Airway epithelial cell (primary cell): ENCODE data around the gene TSPY2. TPM values are rescaled to one million over a fixed set of nuclear protein-coding genes. Genes with fewer than 3 reads are reported as not detected.

Experiments
- total RNA-seq: library from RNA; depleted of rRNA; stranded (reverse); fragments of >200 nt; gene quantifications from 2 replicates; pipeline ENCODE4 v1.2.3, GENCODE V29; 2015

TSPY2 gene, protein sequence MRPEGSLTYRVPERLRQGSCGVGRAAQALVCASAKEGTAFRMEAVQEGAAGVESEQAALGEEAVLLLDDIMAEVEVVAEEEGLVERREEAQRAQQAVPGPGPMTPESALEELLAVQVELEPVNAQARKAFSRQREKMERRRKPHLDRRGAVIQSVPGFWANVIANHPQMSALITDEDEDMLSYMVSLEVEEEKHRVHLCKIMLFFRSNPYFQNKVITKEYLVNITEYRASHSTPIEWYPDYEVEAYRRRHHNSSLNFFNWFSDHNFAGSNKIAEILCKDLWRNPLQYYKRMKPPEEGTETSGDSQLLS
- not detected in 2 replicates for total RNA-seq

DNA sequence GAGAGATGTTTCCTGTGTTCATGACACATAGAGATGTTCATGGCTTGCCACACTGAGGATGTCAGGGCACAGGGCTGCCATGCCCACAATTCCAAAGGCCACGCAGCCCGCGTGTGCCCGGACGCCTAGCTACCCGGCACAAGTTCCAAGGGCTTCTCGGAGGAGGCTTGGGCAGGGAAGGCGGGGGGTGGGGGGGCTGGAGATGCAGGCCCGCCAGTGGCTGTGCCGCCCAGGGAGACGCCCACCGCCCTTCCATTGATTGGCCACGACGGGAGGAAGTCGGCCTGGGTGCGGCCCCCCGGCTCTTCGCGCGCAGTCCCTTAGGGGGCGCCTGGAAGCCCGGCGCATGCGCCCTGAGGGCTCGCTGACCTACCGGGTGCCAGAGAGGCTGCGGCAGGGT is at the start of gene TSPY2:
Gene TSPY2 (plus strand): TSS at position 301 of the 400 bp plus-strand sequence. CDS start 46 bp downstream, at position 347.

